ENCODE measurements around the gene TFCP2L1. TPM values are rescaled to one million over a fixed set of nuclear protein-coding genes. Genes with fewer than 3 reads are reported as not detected.

TFCP2L1 gene
- total and polyA plus RNA-seq, 2 donors (not counting 3 experiments of a cell fraction or from before 2014, with no cell fraction given): not detected

- ChIA-PET CTCF (no interaction called here), POLR2A (no interaction called here)
- BruUV-seq (replicated peaks): no TSS peak
- DNase-seq (ENCODE audit: low read depth, low spot score): no peak
- intact Hi-C loops (cut with micrococcal nuclease) (no loop called here), dilution Hi-C loops (cut with MboI; ENCODE audit: extremely low pct_ligation_motif_present, low sequenced_read_pairs) (no loop called here)
- Histone ChIP-seq H3K4me3 (replicated peaks in 1 of 3; ENCODE audit: insufficient read depth in 1 of 3, low read depth in 1 of 3, low read length in 3 of 3) (no peak overlapping the region), H3K36me3 (ENCODE audit: control insufficient read depth in 2 of 2, extremely low read depth in 1 of 2, insufficient read depth in 2 of 2, low read length in 2 of 2) (no peaks in the 10 kb centered on the region), H3K27ac (ENCODE audit: insufficient read depth, low read depth, low read length) (no peak overlapping the region), H3K4me1 (ENCODE audit: control insufficient read depth, extremely low read depth, insufficient read depth, low read length) (no peaks in the 10 kb centered on the region), H3K27me3 (ENCODE audit: control insufficient read depth in 2 of 2, insufficient read depth in 2 of 2, low read length in 2 of 2) (no peaks in the 10 kb centered on the region), H3K79me2 (ENCODE audit: control insufficient read depth, insufficient read depth, low read length) (no peaks in the 10 kb centered on the region), H3K9me3 (replicated peaks; ENCODE audit: control insufficient read depth, insufficient read depth, low read length) (no peaks in the 10 kb centered on the region), H4K20me1 (replicated peaks; ENCODE audit: control insufficient read depth, extremely low read depth, insufficient read depth, low read length) (no peaks in the 10 kb centered on the region), H3K9me1 (replicated peaks; ENCODE audit: control insufficient read depth, extremely low read depth, insufficient read depth, low read length) (no peaks in the 10 kb centered on the region), H2AFZ (ENCODE audit: low read depth, low read length) (no peak overlapping the region), H3K9ac (replicated peaks; ENCODE audit: extremely low read depth, insufficient read depth, low read length) (no peak overlapping the region), H3K4me2 (ENCODE audit: insufficient read depth, low read length) (no peak overlapping the region)
- TF ChIP-seq JUN (IDR thresholded peaks at IDR 0.05; ENCODE audit: borderline replicate concordance, insufficient read depth, insufficient read length, low read depth) (no peak), EZH2 (IDR thresholded peaks at IDR 0.05; ENCODE audit: borderline replicate concordance, low read depth, low read length, severe bottlenecking) (no peak), POLR2AphosphoS5 (IDR thresholded peaks at IDR 0.05; ENCODE audit: insufficient read depth, low read depth, low read length) (no peak), POLR2A (IDR thresholded peaks at IDR 0.05; ENCODE audit: low read depth, low read length) (no peak)
- FAIRE-seq: no peak
These were observed 114.4 kb downstream of the TFCP2L1 start for GRCh38 chr2:121170577-121170976.

GRCh38 chr2:121167411-121167810 is 117.6 kb downstream of the TFCP2L1 start:
- H3K4me2 ChIP-seq (ENCODE audit: insufficient read depth, low read length): no peak overlapping the region
- H3K4me1 ChIP-seq (ENCODE audit: control insufficient read depth, extremely low read depth, insufficient read depth, low read length): no peaks in the 10 kb centered on the region
- H2AFZ ChIP-seq (ENCODE audit: low read depth, low read length): no peak overlapping the region
- H3K9ac ChIP-seq (replicated peaks; ENCODE audit: extremely low read depth, insufficient read depth, low read length): no peak overlapping the region
- no TSS peak for BruUV-seq (replicated peaks)
- H3K27me3 ChIP-seq (ENCODE audit: control insufficient read depth in 2 of 2, insufficient read depth in 2 of 2, low read length in 2 of 2): no peaks in the 10 kb centered on the region
- ChIA-PET POLR2A (no interaction called here), CTCF (no interaction called here)
- H3K9me3 ChIP-seq (replicated peaks; ENCODE audit: control insufficient read depth, insufficient read depth, low read length): no peaks in the 10 kb centered on the region
- DNase-seq (ENCODE audit: low read depth, low spot score) (no peak), FAIRE-seq (no peak)
- no peaks in the 10 kb centered on the region for H4K20me1 ChIP-seq (replicated peaks; ENCODE audit: control insufficient read depth, extremely low read depth, insufficient read depth, low read length)
- no peak overlapping the region for H3K4me3 ChIP-seq (replicated peaks in 1 of 3; ENCODE audit: insufficient read depth in 1 of 3, low read depth in 1 of 3, low read length in 3 of 3)
- H3K36me3 ChIP-seq (ENCODE audit: control insufficient read depth in 2 of 2, extremely low read depth in 1 of 2, insufficient read depth in 2 of 2, low read length in 2 of 2): no peaks in the 10 kb centered on the region
- H3K79me2 ChIP-seq (ENCODE audit: control insufficient read depth, insufficient read depth, low read length): no peaks in the 10 kb centered on the region
- no peak overlapping the region for H3K27ac ChIP-seq (ENCODE audit: insufficient read depth, low read depth, low read length)
- intact Hi-C loops (cut with micrococcal nuclease) (no loop called here), dilution Hi-C loops (cut with MboI; ENCODE audit: extremely low pct_ligation_motif_present, low sequenced_read_pairs) (no loop called here)
- TF ChIP-seq JUN (IDR thresholded peaks at IDR 0.05; ENCODE audit: borderline replicate concordance, insufficient read depth, insufficient read length, low read depth) (no peak), EZH2 (IDR thresholded peaks at IDR 0.05; ENCODE audit: borderline replicate concordance, low read depth, low read length, severe bottlenecking) (no peak), FOS (IDR thresholded peaks at IDR 0.05; ENCODE audit: borderline replicate concordance, insufficient read depth, low read length) (no peak), POLR2AphosphoS5 (IDR thresholded peaks at IDR 0.05; ENCODE audit: insufficient read depth, low read depth, low read length) (no peak), CTCF (IDR thresholded peaks at IDR 0.05; ENCODE audit: extremely low read depth in 1 of 2, insufficient read depth in 1 of 2, low read depth in 1 of 2, low read length in 2 of 2) (no peak), MAX (IDR thresholded peaks at IDR 0.05; ENCODE audit: insufficient read depth, insufficient read length) (no peak), GATA2 (IDR thresholded peaks at IDR 0.05; ENCODE audit: insufficient read depth, insufficient read length, low read depth, low read length) (no peak), POLR2A (IDR thresholded peaks at IDR 0.05; ENCODE audit: low read depth, low read length) (no peak), MYC (IDR thresholded peaks at IDR 0.05; ENCODE audit: low read depth, low read length) (no peak)
- H3K9me1 ChIP-seq (replicated peaks; ENCODE audit: control insufficient read depth, extremely low read depth, insufficient read depth, low read length): no peaks in the 10 kb centered on the region

Data from endothelial cell of umbilical vein (primary cell).